HG03378 (cell line): Measurements from ENCODE around the gene CYP4Z1.
"Not testable (repeated sequence)": the region's sequence is repeated elsewhere in the genome, so short reads cannot be mapped to it uniquely, and the experiment has no call there.

Experiments
- ATAC-seq: cut with Tn5 transposase; IDR thresholded peaks from one replicate; pipeline ENCODE4 v1.9.1; 2021; ENCODE audit warnings: mild to moderate bottlenecking, moderate library complexity; ENCODE audit not compliant: unreplicated experiment

CYP4Z1 gene

GRCh38 chr1:47067097-47067594 lies at the start of gene CYP4Z1:
CYP4Z1 (plus strand) TSS chr1:47067231; CDS start chr1:47067491, 260 bp downstream.
- ATAC-seq, result no peak

- ATAC-seq, result no peak
Measured at GRCh38 chr1:47021070-47021469, 46.0 kb upstream of the CYP4Z1 start.

GRCh38 chr1:47023268-47024140 lies 43.5 kb upstream of the CYP4Z1 start, which contains the start of gene CYP4X1:
CYP4X1 (plus strand) TSS chr1:47023669; CDS start chr1:47023818, 149 bp downstream.
- ATAC-seq, result no peak

- no peak for ATAC-seq
Measured at GRCh38 chr1:47024141-47024801, 42.8 kb upstream of the CYP4Z1 start.

- ATAC-seq, result no peak
Measured at GRCh38 chr1:47030170-47030805, 36.7 kb upstream of the CYP4Z1 start.

GRCh38 chr1:47031059-47031458 lies 36.0 kb upstream of the CYP4Z1 start:
- no peak for ATAC-seq

- ATAC-seq, result no peak
Measured at GRCh38 chr1:47031585-47031984, 35.4 kb upstream of the CYP4Z1 start.

GRCh38 chr1:47036764-47037163 lies 30.3 kb upstream of the CYP4Z1 start:
- no peak for ATAC-seq

- ATAC-seq, result no peak
Measured at GRCh38 chr1:47059376-47059775, 7.7 kb upstream of the CYP4Z1 start.

- not testable (repeated sequence) for ATAC-seq
Measured at GRCh38 chr1:47069080-47069479, 2.0 kb downstream of the CYP4Z1 start.

- ATAC-seq, result not testable (repeated sequence)
Measured at GRCh38 chr1:47069509-47069908, 2.5 kb downstream of the CYP4Z1 start.

GRCh38 chr1:47089356-47089755 lies 22.3 kb downstream of the CYP4Z1 start:
- not testable (repeated sequence) for ATAC-seq

- ATAC-seq, result not testable (repeated sequence)
Measured at GRCh38 chr1:47091476-47091875, 24.4 kb downstream of the CYP4Z1 start.

- no peak for ATAC-seq
Measured at GRCh38 chr1:47104816-47105215, 37.8 kb downstream of the CYP4Z1 start.

- no peak for ATAC-seq
Measured at GRCh38 chr1:47106792-47107191, 39.8 kb downstream of the CYP4Z1 start.

- not testable (repeated sequence) for ATAC-seq
Measured at GRCh38 chr1:47107851-47108574, 41.0 kb downstream of the CYP4Z1 start.

- ATAC-seq, result not testable (repeated sequence)
Measured at GRCh38 chr1:47109482-47109881, 42.5 kb downstream of the CYP4Z1 start.

- no peak for ATAC-seq
Measured at GRCh38 chr1:47113178-47113577, 46.1 kb downstream of the CYP4Z1 start.

GRCh38 chr1:47121039-47121438 lies 54.0 kb downstream of the CYP4Z1 start:
- not testable (repeated sequence) for ATAC-seq

- ATAC-seq, result not testable (repeated sequence)
Measured at GRCh38 chr1:47124834-47125233, 57.8 kb downstream of the CYP4Z1 start.

GRCh38 chr1:47126997-47127396 lies 60.0 kb downstream of the CYP4Z1 start:
- ATAC-seq, result not testable (repeated sequence)
